ENCODE measurements around the gene NEK5. TPM values are rescaled to one million over a fixed set of nuclear protein-coding genes. Genes with fewer than 3 reads are reported as not detected.

Gene NEK5
- total and polyA plus RNA-seq, 2 of the 8 experiments (the other 6 are each of a cell fraction or from before 2014, with no cell fraction given), result 0.12 to 0.35 TPM

DNA sequence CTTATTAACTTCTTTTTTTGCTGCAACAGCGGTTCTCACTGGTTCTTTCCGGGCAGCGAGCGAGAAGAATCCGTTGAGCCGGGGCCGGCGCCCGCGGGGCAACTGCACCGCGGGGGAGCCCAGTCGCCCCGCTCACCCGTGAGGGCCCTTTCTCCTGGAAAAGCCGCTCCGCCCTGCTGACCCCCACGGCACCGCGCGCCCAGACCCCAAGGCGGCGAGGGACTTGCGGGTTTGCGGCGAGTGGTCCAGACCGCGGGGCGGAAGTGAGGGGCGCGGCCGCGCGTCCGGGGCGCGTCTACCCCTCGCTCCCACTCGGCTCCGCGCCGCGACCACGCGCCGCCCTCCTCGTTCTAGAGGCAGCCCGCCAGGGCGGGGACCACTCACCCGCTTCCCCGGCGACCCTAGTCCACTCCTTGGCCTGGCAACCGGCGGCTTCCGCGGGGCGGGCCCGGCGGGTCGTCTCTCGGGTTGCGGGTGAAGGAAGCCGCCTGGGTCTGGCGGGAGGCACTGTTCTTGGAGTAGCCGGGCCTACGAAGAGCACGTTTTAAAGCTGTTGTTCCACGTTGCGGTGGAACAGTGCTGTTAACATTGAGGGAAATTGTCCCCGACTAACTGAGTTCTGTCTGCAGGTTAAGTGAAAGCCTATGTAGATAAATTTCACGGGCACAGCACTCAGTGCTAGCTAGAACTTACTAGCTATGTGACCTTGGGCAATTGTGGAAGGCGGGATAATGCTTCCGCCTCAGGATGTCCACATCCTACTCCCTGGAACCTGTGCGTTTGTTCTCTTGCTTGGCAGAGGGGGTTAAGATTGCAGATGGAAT, 30.5 kb upstream of the NEK5 start, which contains the start of gene NEK3 (continued):
- TF ChIP-seq, protein P1, sequence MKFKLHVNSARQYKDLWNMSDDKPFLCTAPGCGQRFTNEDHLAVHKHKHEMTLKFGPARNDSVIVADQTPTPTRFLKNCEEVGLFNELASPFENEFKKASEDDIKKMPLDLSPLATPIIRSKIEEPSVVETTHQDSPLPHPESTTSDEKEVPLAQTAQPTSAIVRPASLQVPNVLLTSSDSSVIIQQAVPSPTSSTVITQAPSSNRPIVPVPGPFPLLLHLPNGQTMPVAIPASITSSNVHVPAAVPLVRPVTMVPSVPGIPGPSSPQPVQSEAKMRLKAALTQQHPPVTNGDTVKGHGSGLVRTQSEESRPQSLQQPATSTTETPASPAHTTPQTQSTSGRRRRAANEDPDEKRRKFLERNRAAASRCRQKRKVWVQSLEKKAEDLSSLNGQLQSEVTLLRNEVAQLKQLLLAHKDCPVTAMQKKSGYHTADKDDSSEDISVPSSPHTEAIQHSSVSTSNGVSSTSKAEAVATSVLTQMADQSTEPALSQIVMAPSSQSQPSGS (IDR thresholded peaks at IDR 0.05; ENCODE audit: low read length), result no peak
- TF ChIP-seq, protein P2, sequence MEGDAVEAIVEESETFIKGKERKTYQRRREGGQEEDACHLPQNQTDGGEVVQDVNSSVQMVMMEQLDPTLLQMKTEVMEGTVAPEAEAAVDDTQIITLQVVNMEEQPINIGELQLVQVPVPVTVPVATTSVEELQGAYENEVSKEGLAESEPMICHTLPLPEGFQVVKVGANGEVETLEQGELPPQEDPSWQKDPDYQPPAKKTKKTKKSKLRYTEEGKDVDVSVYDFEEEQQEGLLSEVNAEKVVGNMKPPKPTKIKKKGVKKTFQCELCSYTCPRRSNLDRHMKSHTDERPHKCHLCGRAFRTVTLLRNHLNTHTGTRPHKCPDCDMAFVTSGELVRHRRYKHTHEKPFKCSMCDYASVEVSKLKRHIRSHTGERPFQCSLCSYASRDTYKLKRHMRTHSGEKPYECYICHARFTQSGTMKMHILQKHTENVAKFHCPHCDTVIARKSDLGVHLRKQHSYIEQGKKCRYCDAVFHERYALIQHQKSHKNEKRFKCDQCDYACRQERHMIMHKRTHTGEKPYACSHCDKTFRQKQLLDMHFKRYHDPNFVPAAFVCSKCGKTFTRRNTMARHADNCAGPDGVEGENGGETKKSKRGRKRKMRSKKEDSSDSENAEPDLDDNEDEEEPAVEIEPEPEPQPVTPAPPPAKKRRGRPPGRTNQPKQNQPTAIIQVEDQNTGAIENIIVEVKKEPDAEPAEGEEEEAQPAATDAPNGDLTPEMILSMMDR (IDR thresholded peaks at IDR 0.05; ENCODE audit: control extremely low read depth in 1 of 3, insufficient read depth in 1 of 3, low read depth in 1 of 3, low read length in 3 of 3), result no peak
- TF ChIP-seq CHD2 (IDR thresholded peaks at IDR 0.05; ENCODE audit: low read length) (no peak), TEAD4 (IDR thresholded peaks at IDR 0.05; ENCODE audit: low read depth, low read length) (no peak), FOSL1 (IDR thresholded peaks at IDR 0.05; ENCODE audit: insufficient read depth, low read depth, low read length) (no peak), BACH1 (IDR thresholded peaks at IDR 0.05; ENCODE audit: low read length) (peak; percentile 54), POU5F1 (IDR thresholded peaks at IDR 0.05; ENCODE audit: low read depth, low read length) (no peak), BRCA1 (IDR thresholded peaks at IDR 0.05; ENCODE audit: low read depth, low read length) (no peak), RNF2 (IDR thresholded peaks at IDR 0.05; ENCODE audit: borderline replicate concordance, low read depth, low read length, missing control alignments, poor library complexity, severe bottlenecking) (peak; percentile 68), RXRA (IDR thresholded peaks at IDR 0.05; ENCODE audit: insufficient read depth, low read depth, low read length) (no peak), SIX5 (IDR thresholded peaks at IDR 0.05; ENCODE audit: low read depth, low read length) (no peak), HDAC6 (IDR thresholded peaks at IDR 0.05; ENCODE audit: low read depth, low read length) (no peak), CEBPB (IDR thresholded peaks at IDR 0.05; ENCODE audit: low read depth, low read length) (no peak), MAFK (IDR thresholded peaks at IDR 0.05; ENCODE audit: low read depth, low read length) (no peak), KDM1A (IDR thresholded peaks at IDR 0.05; ENCODE audit: borderline replicate concordance, low read length) (peak; percentile 25; the same call in 1 of the 2 replicates), RBBP5 (IDR thresholded peaks at IDR 0.05; ENCODE audit: borderline replicate concordance, low read depth, low read length) (peak; percentile 88; the same call in 1 of the 2 replicates), TBP (IDR thresholded peaks at IDR 0.05; ENCODE audit: low read depth, low read length) (no peak), CBX5 (IDR thresholded peaks at IDR 0.05; ENCODE audit: low read depth, low read length) (no peak), TCF12 (IDR thresholded peaks at IDR 0.05; ENCODE audit: low read depth, low read length) (no peak)
- TF ChIP-seq, protein P3, sequence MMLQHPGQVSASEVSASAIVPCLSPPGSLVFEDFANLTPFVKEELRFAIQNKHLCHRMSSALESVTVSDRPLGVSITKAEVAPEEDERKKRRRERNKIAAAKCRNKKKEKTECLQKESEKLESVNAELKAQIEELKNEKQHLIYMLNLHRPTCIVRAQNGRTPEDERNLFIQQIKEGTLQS (IDR thresholded peaks at IDR 0.05; ENCODE audit: insufficient read depth, low read depth, low read length), result no peak

Data from H1 (cell line).